Mesenchymal stem cell (in vitro differentiated cells and primary cell): ENCODE results near the gene GARNL3.

Experiments
- DNase-seq: peaks from one replicate; pipeline ENCODE4 v3.0.0-alpha.2; 2013
- H2AFZ ChIP-seq: one replicate; pipeline ENCODE4 v1.6.1; 2013; ENCODE audit warnings: low read depth, mild to moderate bottlenecking, control low read depth, inconsistent platforms, low read length, moderate library complexity
- H2AK5ac ChIP-seq: 2 replicates; pipeline ENCODE4 v1.6.1; 2013; ENCODE audit warnings: low read length, moderate library complexity, mild to moderate bottlenecking, inconsistent platforms; ENCODE audit not compliant: severe bottlenecking
- H2BK120ac ChIP-seq: one replicate; pipeline ENCODE4 v1.6.1; 2013; ENCODE audit warnings: low read depth, mild to moderate bottlenecking, inconsistent platforms, low read length, moderate library complexity
- H2BK12ac ChIP-seq, 2 experiments: one replicate each; pipeline ENCODE4 v1.6.1; 2013; ENCODE audit warnings: inconsistent platforms in 2 of 2, low read length in 2 of 2, mild to moderate bottlenecking in 2 of 2, moderate library complexity in 2 of 2, control low read depth in 1 of 2
- H2BK15ac ChIP-seq: one replicate; pipeline ENCODE4 v1.6.1; 2013; ENCODE audit warnings: mild to moderate bottlenecking, low read depth, inconsistent platforms; ENCODE audit not compliant: poor library complexity, severe bottlenecking
- H2BK5ac ChIP-seq: 2 replicates; pipeline ENCODE4 v1.6.1; 2013; ENCODE audit warnings: low read depth, mild to moderate bottlenecking, low read length, control low read depth, inconsistent platforms; ENCODE audit not compliant: poor library complexity, severe bottlenecking
- H3K14ac ChIP-seq, 2 experiments: one replicate each; pipeline ENCODE4 v1.6.1; 2013; ENCODE audit warnings: inconsistent platforms in 2 of 2, low read length in 2 of 2, control low read depth in 1 of 2, mild to moderate bottlenecking in 1 of 2, moderate library complexity in 1 of 2
- H3K18ac ChIP-seq, 2 experiments: one replicate each; pipeline ENCODE4 v1.6.1; 2013; ENCODE audit warnings: inconsistent platforms in 2 of 2, low read length in 2 of 2, control low read depth in 1 of 2, low read depth in 1 of 2, mild to moderate bottlenecking in 1 of 2
- H3K23ac ChIP-seq, 2 experiments: one replicate each; pipeline ENCODE4 v1.6.1; 2013; ENCODE audit warnings: inconsistent platforms in 2 of 2, low read length in 2 of 2, mild to moderate bottlenecking in 2 of 2, moderate library complexity in 2 of 2, control low read depth in 1 of 2
- H3K27ac ChIP-seq: 2 replicates; pipeline ENCODE4 v1.5.1; 2013; ENCODE audit warnings: mild to moderate bottlenecking, moderate library complexity, low read length, control low read depth, inconsistent platforms; ENCODE audit not compliant: poor library complexity, severe bottlenecking
- H3K27me3 ChIP-seq, 2 experiments: 2 replicates each; pipeline versions ENCODE4 v1.6.1 to v1.7.0; 2013; ENCODE audit warnings: low read length in 2 of 2, mild to moderate bottlenecking in 2 of 2, moderate library complexity in 2 of 2, control low read depth in 1 of 2, inconsistent platforms in 1 of 2; ENCODE audit not compliant: control insufficient read depth in 1 of 2, insufficient read depth in 1 of 2
- H3K36me3 ChIP-seq, 2 experiments: 2 replicates each; pipeline versions ENCODE4 v1.6.1 to v1.7.0; 2013; ENCODE audit warnings: low read length in 2 of 2, control low read depth in 1 of 2, inconsistent platforms in 1 of 2, low read depth in 1 of 2, mild to moderate bottlenecking in 1 of 2; ENCODE audit not compliant: insufficient read depth in 2 of 2, control insufficient read depth in 1 of 2
- H3K4ac ChIP-seq, 2 experiments: one replicate each; pipeline ENCODE4 v1.6.1; 2013; ENCODE audit warnings: inconsistent platforms in 2 of 2, low read length in 2 of 2, mild to moderate bottlenecking in 2 of 2, moderate library complexity in 2 of 2, control low read depth in 1 of 2, low read depth in 1 of 2
- H3K4me1 ChIP-seq: 2 replicates; pipeline ENCODE4 v1.6.1; 2013; ENCODE audit warnings: low read depth, low read length, control low read depth; ENCODE audit not compliant: control insufficient read depth, insufficient read depth
- H3K4me2 ChIP-seq: 2 replicates; pipeline ENCODE4 v1.6.1; 2013; ENCODE audit warnings: low read length, mild to moderate bottlenecking, inconsistent platforms; ENCODE audit not compliant: poor library complexity, severe bottlenecking
- H3K4me3 ChIP-seq, 2 experiments: 2 replicates each; pipeline versions ENCODE4 v1.5.1 to v1.7.0; 2013; ENCODE audit warnings: low read length in 2 of 2, mild to moderate bottlenecking in 2 of 2, control low read depth in 1 of 2, low read depth in 1 of 2; ENCODE audit not compliant: insufficient read depth in 1 of 2
- H3K79me1 ChIP-seq: replicated peaks from 2 replicates; pipeline ENCODE4 v1.6.1; 2013; ENCODE audit warnings: mild to moderate bottlenecking, control low read depth, low read length, inconsistent platforms; ENCODE audit not compliant: poor library complexity, severe bottlenecking
- H3K9ac ChIP-seq: 2 replicates; pipeline ENCODE4 v1.7.0; 2013; ENCODE audit warnings: mild to moderate bottlenecking, low read length, moderate library complexity
- H3K9me3 ChIP-seq: 2 replicates; pipeline ENCODE4 v1.7.0; 2013; ENCODE audit warnings: mild to moderate bottlenecking, low read length; ENCODE audit not compliant: control insufficient read depth
- H4K8ac ChIP-seq: one replicate; pipeline ENCODE4 v1.6.1; 2013; ENCODE audit warnings: inconsistent platforms, mild to moderate bottlenecking, low read length, moderate library complexity
- H4K91ac ChIP-seq: one replicate; pipeline ENCODE4 v1.6.1; 2013; ENCODE audit warnings: mild to moderate bottlenecking, low read length, inconsistent platforms
- WGBS: methylation state at CpG from one replicate; pipeline ENCODE4 v1.1.7; 2013; ENCODE audit warnings: mixed read lengths; 5-methylcytosine and 5-hydroxymethylcytosine counted together

The GARNL3 gene

DNA sequence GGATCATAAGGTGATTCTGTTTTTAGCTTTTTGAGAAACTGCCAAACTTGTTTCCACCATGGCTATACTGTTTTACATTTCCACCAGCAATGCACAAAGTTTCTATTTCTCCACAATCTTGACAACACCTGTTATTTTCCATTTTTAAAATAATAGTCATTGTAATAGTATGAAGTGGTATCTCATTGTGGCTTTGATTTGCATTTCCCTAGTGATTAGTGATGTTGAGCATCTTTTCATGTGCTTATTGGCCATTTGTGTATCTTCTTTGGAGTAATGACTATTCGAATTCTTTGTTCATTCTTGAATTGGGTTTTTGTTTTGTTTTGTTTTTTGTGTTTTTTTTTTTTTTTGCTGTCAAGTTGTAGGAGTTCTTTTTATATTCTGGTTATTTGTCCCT lies 4.9 kb downstream of the GARNL3 start:
- H3K4me1 ChIP-seq, result no peaks in the 10 kb centered on the region
- no peak overlapping the region for H3K4ac ChIP-seq
- H4K8ac ChIP-seq, result no peak overlapping the region
- H2AK5ac ChIP-seq, result no peak overlapping the region
- H3K14ac ChIP-seq, result no peak overlapping the region
- peaks cover 0 to 50% of the 10 kb centered on the region in 2 experiments for H3K27me3 ChIP-seq
- H3K36me3 ChIP-seq, result no peaks in the 10 kb centered on the region
- H3K9ac ChIP-seq, result no peak overlapping the region
- H4K91ac ChIP-seq, result no peak overlapping the region
- no peak overlapping the region for H3K18ac ChIP-seq
- no peaks in the 10 kb centered on the region for H3K9me3 ChIP-seq
- no peak overlapping the region for H2BK5ac ChIP-seq
- H3K23ac ChIP-seq, result no peak overlapping the region
- no peak overlapping the region for H3K4me3 ChIP-seq
- H2BK15ac ChIP-seq, result no peak overlapping the region
- H2BK12ac ChIP-seq, result no peak overlapping the region
- DNase-seq, result no peak
- no peaks in the 10 kb centered on the region for H3K79me1 ChIP-seq
- H2BK120ac ChIP-seq, result no peak overlapping the region
- H3K27ac ChIP-seq, result no peak overlapping the region
- no peak overlapping the region for H2AFZ ChIP-seq
- WGBS, result 57% methylated on average over 1 of the region's 1 CpG
- H3K4me2 ChIP-seq, result no peak overlapping the region

DNA sequence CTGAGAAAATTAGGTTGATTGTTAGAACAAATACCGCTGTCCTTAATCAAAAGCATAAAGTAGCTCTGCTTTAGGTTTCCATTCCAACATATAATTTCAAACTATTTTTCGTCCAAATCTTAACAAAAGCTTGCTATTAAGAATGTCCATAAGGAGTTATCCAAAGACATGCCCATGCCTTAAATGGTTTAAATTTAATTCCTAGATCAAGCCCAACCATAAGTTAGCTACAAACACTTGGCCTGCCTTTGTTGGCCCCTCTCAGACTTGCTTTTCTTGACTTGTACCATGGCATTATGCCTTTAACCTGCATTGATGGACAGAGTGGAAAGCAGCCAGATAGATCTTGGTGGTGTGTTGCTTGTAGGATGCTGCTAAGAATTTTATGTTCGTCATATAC lies 8.8 kb downstream of the GARNL3 start:
- H3K4ac ChIP-seq, result no peak overlapping the region
- H3K27me3 ChIP-seq, result peaks cover 0 to 65% of the 10 kb centered on the region in 2 experiments
- no peak overlapping the region for H3K23ac ChIP-seq
- DNase-seq, result no peak
- no peak overlapping the region for H2BK12ac ChIP-seq
- no peak overlapping the region for H3K4me2 ChIP-seq
- no peak overlapping the region for H3K14ac ChIP-seq
- H3K9me3 ChIP-seq, result no peaks in the 10 kb centered on the region
- no peaks in the 10 kb centered on the region for H3K36me3 ChIP-seq
- no peak overlapping the region for H2AK5ac ChIP-seq
- no peak overlapping the region for H3K9ac ChIP-seq
- H2BK5ac ChIP-seq, result no peak overlapping the region
- H3K79me1 ChIP-seq, result no peaks in the 10 kb centered on the region
- H2BK15ac ChIP-seq, result no peak overlapping the region
- H3K27ac ChIP-seq, result no peak overlapping the region
- no peak overlapping the region for H4K91ac ChIP-seq
- H2AFZ ChIP-seq, result no peak overlapping the region
- 100% methylated on average over 3 of the region's 3 CpGs for WGBS
- no peak overlapping the region for H4K8ac ChIP-seq
- no peak overlapping the region for H3K18ac ChIP-seq
- H3K4me3 ChIP-seq, result no peak overlapping the region
- H2BK120ac ChIP-seq, result no peak overlapping the region
- no peaks in the 10 kb centered on the region for H3K4me1 ChIP-seq

DNA sequence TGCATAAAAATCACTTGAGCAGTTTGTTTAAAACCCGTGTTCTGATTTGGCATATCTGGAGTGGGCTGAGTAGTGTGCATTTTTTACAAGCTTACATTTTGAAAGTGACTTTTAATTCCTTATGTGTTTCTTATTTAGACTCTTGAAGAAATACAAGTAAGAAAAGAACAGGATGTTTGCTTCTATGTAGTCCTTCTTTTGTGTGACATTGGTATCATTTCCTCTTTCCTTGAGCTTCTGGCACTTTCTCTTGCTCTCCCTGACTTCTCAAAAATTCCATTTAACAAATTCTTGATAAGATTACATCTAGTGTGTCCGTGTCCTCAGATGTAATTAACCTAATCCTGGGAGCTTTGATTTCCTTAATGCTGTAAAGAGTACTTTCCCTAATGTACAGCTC lies 12.5 kb downstream of the GARNL3 start:
- H3K27me3 ChIP-seq, result peaks cover 0 to 70% of the 10 kb centered on the region in 2 experiments

DNA sequence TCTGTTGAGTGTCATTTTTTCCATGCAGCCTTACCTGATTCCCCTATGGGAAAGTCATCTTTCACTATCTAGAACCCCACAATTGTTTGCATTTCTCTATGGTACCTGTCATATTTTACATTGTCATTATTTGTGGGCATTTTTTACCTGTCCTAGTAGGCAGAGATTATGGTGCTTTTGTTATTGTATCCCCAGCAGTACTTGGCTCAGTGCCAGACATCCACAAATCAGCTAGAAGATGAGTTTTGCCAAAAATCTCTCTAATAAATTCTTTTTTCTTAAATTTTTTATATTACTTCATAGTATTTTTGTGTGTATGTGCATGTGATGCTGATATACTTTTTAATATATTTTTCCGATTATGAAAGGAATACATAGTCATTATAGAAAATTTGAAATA lies 13.2 kb downstream of the GARNL3 start:
- H2AK5ac ChIP-seq, result no peak overlapping the region

More for the DNA sequence above, 12.5 kb downstream of the GARNL3 start:
- 85% methylated on average over 1 of the region's 2 CpGs for WGBS
- H2BK5ac ChIP-seq, result no peak overlapping the region
- H2BK120ac ChIP-seq, result no peak overlapping the region
- H3K79me1 ChIP-seq, result no peaks in the 10 kb centered on the region
- no peak overlapping the region for H3K4me3 ChIP-seq
- H3K4ac ChIP-seq, result no peak overlapping the region
- no peak overlapping the region for H3K27ac ChIP-seq
- no peak overlapping the region for H4K8ac ChIP-seq
- no peak overlapping the region for H3K14ac ChIP-seq
- H2BK12ac ChIP-seq, result no peak overlapping the region
- H3K4me1 ChIP-seq, result no peaks in the 10 kb centered on the region
- no peak overlapping the region for H2AK5ac ChIP-seq
- H3K36me3 ChIP-seq, result no peaks in the 10 kb centered on the region
- H2BK15ac ChIP-seq, result no peak overlapping the region
- H3K9me3 ChIP-seq, result no peaks in the 10 kb centered on the region
- H4K91ac ChIP-seq, result no peak overlapping the region
- no peak for DNase-seq
- no peak overlapping the region for H2AFZ ChIP-seq
- H3K4me2 ChIP-seq, result no peak overlapping the region
- H3K9ac ChIP-seq, result no peak overlapping the region
- H3K18ac ChIP-seq, result no peak overlapping the region
- H3K23ac ChIP-seq, result no peak overlapping the region

More for the DNA sequence above, 13.2 kb downstream of the GARNL3 start:
- Histone ChIP-seq H2AFZ (no peak overlapping the region), H4K8ac (no peak overlapping the region), H3K36me3 (no peaks in the 10 kb centered on the region), H3K27me3 (peaks cover 0 to 70% of the 10 kb centered on the region in 2 experiments), H2BK12ac (no peak overlapping the region), H3K9ac (no peak overlapping the region), H2BK15ac (no peak overlapping the region), H3K4me2 (no peak overlapping the region), H3K4ac (no peak overlapping the region), H2BK5ac (no peak overlapping the region), H3K14ac (no peak overlapping the region), H2BK120ac (no peak overlapping the region), H4K91ac (no peak overlapping the region), H3K79me1 (no peaks in the 10 kb centered on the region), H3K9me3 (no peaks in the 10 kb centered on the region), H3K4me3 (no peak overlapping the region), H3K18ac (no peak overlapping the region), H3K4me1 (no peaks in the 10 kb centered on the region), H3K27ac (no peak overlapping the region), H3K23ac (no peak overlapping the region)
- no CpG with 5 or more reads among the region's 1 CpG for WGBS
- DNase-seq, result no peak
